HG02763 (cell line): Measurements from ENCODE around the gene KIF11.
"Not testable (repeated sequence)": the region's sequence is repeated elsewhere in the genome, so short reads cannot be mapped to it uniquely, and the experiment has no call there.

ENCODE experiments used
- ATAC-seq: cut with Tn5 transposase; IDR thresholded peaks from one replicate; pipeline ENCODE4 v1.9.1; 2021; ENCODE audit warnings: mild to moderate bottlenecking, moderate library complexity; ENCODE audit not compliant: unreplicated experiment

The KIF11 gene

DNA sequence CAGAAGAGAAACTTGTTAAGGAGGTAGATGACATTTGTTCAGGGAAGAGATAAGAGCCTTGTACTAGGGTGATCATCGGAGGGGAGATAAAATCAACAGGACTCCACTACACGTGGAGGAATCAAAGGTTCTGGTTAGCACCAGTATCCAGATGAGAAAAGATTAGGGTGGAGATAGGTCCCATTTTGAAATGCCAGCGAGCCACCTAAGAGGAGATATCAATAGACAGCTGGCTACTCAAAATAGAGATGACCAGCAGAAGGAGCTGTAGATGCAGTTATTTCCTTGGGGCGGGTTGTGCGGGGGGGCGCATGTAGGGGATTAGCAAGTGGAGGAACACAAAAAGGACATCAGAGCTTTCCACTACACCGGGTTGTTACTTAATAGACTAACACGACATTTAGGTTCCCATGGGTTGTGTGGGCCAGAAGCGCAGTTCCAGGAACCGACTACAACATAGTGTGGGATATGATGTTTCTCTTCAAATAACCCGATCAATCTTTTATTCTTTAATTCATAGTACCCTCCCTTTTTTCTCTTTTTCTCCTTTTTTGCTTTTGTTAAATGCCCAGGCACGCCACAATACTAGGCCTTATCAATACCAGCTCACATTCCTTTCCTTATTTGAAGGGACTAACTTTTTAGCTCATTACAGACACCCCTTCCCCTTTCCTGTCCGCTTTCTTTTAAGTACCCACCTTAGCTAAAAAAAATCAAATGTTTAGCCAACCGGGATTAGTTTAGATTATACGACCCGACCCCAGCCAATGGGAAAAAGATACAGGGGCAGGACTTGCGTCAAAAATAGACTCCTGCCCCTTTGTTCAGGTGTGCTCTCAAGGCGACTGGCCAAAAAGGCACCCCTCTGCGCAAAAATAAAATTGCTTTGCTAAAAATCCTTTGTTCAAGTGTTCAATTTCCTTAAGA lies 2.0 kb upstream of the KIF11 start:
- peak; percentile 7 for ATAC-seq

DNA sequence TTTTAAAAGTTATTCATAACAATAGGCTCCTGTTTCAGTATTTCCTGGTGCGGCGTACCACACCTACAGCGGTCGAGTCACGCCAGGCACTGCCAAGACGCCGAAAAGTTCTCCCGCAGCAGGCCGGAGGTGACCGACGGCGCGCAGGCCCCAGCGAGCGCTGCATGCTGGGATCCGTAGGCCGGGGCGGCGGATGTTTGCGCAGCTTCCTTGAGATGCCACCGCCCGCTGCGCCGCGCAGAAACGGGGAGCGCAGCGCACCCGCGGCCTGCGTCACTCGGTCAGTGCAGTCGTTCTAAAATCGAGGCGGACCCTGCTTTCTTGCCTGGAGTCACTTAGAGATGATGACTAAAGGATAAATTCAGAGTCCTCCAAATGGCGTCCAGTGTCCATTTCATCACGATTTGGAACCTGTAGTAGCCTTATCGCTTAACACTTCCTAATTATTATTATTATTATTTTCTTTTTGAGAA lies 1.3 kb upstream of the KIF11 start:
- ATAC-seq = peak; percentile 60

DNA sequence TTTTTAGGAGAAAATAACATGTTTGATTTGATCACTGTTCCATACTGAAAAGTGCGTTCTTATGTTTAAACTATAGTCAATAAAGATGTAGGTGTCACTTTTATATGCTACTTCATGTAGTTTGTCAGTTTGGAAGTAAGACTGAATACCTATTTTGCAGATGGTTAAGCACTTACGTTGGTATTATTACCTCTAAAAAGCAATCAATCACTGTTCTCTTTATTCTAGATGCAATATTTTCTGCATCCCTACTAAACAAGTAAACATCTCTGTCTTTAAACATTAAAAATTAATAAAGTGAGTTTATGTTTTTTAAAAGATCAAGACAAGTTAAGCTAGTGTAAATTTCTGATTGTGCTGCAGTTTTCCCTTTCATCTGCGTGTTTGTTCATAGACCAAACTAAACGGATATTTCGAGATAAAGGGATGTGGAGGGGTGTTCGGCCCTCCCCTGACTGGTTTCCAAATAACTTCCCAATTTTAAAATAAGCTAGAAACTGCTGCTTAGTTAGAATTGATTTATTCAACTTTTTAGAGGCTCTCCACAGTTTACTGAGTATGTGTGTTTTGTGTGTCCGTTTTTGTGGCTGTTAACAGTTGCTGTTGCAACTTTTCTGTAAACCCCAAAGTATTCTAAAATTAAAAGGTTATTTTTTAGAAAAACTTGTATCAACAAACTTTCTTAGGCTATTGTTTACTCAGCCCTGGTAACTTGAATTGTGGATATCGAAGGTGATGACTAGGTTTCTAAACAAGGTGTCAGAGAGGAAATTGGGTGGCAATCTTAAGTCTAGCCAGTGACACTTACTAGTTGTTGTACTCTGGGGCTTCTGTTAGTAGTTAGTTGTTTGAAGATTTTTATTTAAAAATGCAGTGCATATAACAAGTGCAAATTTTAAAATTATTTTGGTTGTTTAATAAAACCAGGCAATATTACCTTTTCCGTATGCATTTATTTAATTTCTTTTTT lies 974 bp downstream of the KIF11 start:
- ATAC-seq = no peak

DNA sequence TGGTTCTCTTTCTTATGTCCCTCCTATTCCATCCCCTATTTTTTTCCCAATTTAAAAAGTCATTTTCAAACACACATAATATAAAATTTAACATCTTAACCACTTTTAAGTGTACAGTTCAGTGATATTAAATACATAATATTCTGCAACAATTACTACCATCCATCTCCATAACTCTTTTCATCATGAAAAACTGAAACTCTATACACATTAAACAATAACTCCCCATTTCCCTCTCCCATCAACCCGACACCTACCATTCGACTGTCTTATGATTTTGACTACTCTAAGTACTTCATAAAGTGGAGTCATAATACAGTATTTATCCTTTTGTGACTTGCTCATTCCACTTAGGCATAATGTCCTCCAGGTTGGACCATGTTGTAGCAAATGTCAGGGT lies 2.6 kb downstream of the KIF11 start:
- ATAC-seq = no peak

DNA sequence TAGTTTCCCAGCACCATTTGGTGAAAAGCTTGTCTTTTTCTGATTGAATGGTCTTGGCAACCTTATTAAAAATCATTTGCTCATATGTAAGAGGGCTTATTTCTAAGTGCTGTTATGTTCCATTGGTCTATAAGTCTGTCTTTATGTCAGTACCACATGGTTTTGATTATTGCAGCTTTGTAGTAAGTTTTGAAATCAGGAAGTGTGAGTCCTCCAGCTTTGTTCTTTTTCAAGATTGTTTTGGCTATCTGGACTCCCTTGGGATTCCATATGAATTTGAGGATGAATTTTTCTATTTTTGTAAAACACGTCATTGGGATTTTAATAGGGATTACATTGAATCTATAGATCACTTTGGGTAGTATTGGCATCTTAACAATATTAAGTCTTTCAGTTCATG lies 5.4 kb downstream of the KIF11 start:
- ATAC-seq = no peak

DNA sequence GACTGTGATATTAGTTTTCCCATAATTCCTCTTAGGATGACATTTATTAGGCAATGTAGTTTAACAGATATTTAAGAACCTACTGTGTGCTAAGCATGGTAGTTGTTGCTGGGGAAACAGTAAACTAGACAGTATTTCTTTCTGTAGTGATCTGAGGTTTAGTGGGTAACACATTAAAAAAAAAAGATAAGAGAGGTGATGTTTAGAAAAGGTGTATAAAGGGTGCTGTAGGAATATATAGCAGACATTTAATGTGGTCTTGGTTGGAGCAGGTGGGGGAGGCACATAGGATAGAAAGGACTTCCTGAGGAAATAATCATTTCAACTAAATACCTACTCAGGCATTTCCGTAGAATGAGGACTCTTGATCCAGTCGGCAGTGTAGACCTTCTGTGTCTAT lies 11.9 kb downstream of the KIF11 start:
- ATAC-seq = no peak

DNA sequence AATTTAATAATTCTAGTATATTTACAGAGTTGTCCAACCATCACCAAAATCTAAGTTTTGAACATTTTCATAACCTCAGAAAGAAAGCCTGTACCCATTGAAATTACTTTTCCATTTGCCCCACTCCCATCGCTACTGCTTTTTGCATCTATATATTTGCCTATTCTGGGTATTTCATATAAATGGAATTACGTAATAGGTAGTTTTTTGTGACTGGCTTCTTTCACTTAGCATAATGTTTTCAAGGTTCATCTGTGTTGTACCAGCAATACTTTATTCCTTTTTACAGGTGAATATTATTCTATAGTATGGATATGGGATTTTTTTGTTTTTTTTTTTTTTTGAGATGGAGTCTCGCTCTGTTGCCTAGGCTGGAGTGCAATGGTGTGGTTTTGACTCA lies 22.6 kb downstream of the KIF11 start:
- no peak for ATAC-seq

DNA sequence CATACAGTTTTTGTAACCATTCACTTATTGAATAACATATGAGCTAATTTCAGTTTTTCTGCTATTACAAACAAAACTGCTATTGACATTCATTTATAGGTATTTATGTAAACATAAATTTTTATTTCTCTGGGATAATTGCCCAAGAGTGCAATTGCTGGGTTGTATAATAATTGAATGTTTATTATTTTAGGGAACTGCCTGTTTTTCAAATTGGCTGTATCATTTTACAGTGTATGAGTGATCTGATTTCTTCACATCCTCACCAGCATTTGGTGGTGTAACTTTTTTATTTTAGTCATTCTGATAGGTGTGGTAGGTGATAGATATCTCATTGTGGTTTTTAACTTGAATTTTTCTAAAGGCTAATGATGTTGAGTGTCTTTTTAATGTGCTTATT lies 26.4 kb downstream of the KIF11 start:
- no peak for ATAC-seq

DNA sequence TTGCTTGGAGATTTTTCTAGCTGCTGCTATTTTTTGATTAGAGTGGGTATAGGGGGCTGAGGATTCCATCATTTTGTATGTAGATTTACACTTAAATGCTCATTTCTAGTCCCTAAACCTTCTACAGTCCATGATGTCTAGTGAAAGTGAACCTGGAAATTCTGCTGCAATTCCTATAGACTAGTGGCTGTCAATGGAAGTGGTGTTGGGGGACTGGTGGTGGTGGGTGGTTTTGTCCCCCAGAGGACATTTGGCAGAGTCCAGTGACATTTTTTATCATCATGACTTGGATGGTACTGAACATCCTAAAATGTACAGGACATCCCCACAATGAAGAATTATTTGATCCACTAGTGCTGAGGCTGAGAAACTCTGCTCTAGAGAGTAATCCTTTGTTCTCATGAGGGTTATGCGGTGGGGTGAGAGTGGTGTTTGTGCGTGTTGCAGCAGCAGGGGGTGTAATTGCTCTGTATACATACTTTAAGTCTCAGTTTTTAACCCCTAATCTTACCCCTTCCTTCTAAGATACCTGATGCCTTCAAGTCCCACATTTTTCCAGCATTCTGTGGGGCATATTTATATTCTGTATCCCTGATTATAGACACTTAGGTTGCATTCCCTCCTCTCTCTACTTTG lies 35.0 kb downstream of the KIF11 start:
- no peak for ATAC-seq

DNA sequence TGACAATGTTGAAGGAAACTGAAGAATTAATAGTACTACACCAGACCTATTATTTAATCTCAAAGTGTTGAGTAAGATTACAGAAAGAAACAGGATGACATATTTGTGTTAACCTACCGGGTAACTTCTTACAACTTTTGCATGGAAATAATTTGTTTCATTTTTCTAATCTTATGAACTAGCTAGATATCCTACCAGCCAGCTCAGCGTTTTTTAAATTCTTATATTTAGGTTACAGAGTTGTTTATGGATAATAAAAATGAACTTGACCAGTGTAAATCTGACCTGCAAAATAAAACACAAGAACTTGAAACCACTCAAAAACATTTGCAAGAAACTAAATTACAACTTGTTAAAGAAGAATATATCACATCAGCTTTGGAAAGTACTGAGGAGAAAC lies 37.0 kb downstream of the KIF11 start:
- no peak for ATAC-seq

DNA sequence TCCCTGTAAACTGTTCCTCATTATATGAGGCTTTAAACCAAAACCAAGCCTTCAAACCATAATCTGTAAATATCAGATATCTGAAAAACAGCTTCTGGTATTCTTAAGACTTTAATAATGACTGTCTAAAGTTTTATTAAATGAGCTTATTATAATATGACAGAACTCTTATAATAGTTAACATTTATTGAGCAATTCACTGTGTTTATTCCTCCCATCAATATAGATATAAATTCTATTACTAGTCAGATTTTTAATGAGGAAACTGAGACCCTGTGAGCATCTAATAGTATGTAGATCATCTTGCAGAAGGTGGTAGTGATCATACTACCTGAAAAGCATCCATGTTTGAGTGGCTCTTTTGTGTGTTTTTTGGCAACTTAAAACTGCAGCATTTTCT lies 45.1 kb downstream of the KIF11 start:
- ATAC-seq = no peak

DNA sequence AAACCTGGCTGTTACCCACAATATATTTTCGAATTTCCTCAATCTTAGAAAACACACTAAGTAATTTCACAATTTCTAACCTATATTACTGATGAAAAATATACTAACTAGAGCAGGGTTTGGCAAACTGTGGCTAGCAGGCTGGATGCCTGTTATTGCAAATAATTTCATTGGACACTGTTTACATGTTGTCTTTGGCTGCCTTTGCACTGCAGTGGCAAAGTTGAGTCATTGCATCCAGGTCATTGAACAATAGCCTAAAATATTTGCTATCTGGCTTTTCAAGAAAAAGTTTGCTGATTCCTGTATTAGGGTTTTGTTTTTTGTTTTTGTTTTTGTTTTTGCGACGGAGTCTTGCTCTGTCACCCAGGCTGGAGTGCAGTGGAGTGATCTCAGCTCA lies 47.2 kb downstream of the KIF11 start:
- no peak for ATAC-seq

DNA sequence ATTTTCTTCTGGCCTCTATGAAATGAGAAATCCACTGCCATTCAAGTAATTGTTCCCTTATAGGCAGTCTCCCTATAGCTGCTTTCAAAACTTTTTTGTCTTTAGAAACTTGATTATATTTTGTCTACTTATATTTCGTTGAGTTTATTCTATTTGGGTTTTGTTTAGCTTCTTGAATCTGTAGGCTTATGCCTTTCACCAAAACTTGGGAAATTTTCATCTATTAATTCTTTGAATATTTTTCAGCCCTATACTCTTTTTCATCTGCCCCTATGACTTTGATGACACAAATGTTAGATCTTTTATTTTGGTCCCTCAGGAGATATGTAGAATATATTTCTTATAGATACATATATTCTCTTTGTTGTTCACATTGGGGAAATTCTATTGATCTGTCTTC lies 48.6 kb downstream of the KIF11 start:
- no peak for ATAC-seq

DNA sequence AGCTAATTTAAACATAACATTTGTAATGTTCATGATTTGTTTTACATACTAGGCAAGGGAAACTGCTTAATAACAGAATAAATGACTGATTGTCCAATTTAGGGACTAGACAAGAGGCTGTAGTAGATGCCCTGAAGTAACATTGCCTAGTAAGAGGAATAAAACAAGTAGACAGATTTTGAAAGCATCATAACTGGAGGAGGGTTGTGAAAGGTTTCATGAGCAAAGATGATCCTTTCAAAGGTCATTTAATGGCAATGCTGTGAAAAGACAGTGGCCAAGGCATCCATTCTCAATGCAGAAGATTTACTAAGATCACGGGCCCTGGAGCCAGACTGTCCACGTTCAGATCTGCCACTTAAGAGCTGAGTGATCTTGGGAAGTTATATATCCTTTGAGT lies 52.0 kb downstream of the KIF11 start:
- ATAC-seq = no peak

DNA sequence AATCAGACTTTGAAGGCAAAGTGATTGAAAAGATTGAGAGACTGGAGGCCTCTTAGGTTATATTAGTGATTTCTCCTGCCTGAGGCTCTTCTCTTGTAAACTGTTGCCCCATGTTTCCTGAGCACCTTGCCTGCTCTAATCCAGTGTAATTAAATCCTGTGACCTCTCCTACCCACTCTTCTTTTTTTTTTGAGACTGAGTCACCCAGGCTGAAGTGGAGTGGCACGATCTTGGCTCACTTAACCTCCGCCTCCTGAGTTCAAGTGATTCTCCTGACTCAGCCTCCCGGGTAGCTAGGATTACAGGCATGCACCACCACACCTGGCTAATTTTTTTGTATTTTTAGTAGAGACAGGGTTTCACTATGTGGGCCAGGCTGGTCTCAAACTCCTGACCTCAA lies 57.9 kb downstream of the KIF11 start:
- ATAC-seq = not testable (repeated sequence)

DNA sequence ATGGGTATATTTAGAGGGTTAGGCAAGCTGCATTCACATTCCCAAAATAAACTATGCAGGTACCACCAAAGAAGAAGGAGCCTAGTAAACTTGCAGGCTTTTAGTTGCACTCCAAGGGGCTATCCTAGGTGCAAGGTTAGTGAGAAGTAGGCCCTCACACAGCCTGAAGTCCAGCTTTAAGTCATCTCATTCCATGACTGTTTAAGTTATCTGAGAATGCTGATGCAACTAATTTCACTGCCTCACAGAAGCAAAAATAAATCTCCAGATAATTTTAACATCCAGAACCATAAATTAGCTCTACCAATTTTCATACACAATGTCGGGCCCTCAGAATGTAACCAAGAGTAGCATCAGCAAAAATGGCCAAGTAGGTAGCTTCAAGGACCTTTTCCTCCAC lies 62.5 kb downstream of the KIF11 start:
- ATAC-seq = no peak

DNA sequence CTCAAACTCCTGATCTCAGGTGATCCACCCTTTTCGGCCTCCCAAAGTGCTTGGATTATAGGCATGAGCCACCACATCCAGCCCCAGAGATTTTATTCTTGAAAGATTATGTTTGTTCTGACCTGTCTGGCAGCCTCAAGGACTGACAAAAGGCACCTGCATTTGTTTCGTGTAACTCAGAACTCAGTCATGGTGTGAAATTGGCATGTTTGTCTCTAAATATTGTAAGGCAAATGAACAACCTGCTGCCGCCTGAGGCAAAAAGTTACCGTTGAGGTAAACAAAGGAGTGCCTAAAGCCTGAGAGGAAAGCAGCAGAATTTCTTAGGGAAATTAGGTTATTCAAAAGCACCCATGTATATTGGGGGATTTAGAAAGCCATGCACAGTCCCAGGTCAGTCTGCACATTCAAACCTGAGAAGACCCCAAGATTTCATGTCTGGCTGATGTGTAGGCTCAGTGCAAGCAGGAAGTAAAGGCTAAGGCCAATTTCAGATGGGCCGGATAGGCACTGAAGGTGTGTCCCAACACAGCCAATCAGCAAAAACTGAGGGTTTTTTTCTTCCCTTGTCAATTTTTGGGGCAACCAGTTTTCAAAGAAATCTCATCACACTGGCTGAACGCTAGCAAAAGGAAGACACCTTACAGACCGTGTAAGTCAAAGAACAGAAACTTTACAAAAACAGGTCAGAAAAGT lies 63.5 kb downstream of the KIF11 start:
- ATAC-seq = no peak

DNA sequence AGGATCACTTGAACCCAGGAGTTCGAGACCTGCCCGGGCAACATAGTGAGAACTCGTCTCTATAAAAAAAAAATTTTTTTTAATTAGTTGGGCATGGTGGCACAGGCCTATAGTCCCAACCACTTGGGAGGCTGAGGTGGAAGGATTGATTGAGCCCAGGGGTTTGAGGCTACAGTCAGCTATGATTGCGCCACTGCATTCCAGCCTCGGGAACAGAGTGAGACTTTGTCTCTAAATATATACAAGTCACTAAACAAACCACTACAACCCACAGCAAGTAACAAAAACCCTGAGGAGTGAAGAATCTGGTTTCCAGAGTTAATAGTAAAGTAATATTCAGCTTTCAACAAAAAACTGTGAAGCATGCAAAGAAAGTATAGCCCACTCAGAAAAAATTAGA lies 64.1 kb downstream of the KIF11 start:
- no peak for ATAC-seq

DNA sequence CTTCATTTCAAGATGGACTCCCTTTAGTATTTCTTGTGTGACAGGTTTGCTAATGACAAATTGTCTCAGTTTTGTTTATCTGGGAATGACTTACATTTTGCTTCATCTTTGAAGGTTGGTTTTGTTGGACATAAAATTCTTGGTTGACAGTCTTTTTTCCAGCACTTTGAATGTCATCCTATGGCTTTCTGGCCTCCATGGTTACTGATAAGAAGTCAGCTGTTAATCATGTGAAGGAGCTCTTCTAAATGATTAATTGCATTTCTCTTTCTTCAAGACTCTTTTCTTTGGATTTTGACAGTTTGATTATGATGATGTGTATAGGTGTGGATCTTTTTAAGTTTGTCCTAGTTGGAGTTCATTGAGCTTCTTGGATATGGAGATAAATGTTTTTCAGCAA lies 69.9 kb downstream of the KIF11 start:
- no peak for ATAC-seq

DNA sequence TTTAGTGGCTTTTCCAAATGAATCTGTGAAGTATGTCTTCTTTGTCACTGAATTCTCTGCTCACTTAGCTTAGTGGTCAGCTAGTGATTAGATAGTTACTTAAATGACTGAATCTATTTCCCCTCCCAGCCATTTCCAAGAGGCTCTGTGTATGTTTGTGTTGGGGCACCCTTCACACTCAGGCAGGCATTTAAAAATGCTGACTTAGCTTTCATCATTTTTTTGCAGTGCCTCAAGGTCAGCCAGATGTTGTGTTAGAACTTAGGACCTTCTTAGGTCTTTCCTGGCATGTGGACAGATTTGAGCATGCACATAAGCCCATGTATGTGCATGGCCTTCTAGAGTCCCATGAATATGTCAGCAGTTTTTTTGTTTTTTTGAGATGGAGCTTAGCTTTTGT lies 71.4 kb downstream of the KIF11 start:
- ATAC-seq = no peak

DNA sequence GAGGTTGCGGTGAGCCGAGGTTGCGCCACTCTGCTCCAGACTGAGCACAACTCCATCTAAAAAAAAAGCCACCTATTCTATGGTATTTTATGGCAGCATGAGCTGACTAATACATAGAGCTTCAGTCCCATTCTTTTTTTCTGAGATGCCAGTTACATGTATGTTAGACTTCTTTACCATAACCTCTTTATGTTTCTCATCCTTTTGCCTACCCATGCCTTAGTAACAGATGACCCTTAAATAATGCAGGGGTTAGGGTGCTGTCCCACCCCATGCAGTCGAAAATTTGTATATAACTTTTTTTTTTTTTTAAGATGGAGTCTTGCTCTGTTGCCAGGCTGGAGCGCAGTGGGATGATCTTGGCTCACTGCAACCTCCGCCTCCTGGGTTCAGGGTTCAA lies 74.1 kb downstream of the KIF11 start:
- no peak for ATAC-seq
